Transverse colon (tissue), 4 donors: ENCODE data around the gene CATSPERD.

Experiments used
- EP300 ChIP-seq: sonication (generic); formaldehyde crosslinking; IDR thresholded peaks from one replicate; pipeline ENCODE4 v1.6.1; 2017; ENCODE audit warnings: antibody characterized with exemption, low read depth
- POLR2A ChIP-seq: fragments of 450-650 bp; IDR thresholded peaks from one replicate; pipeline ENCODE4 v1.6.1; 2016; ENCODE audit warnings: antibody characterized with exemption, mild to moderate bottlenecking, moderate library complexity
- POLR2AphosphoS5 ChIP-seq, 3 donors: sonication (generic); formaldehyde crosslinking; IDR thresholded peaks; one replicate each; pipeline ENCODE4 v1.6.1; 2016; ENCODE audit warnings: antibody characterized with exemption in 3 of 3
- TF ChIP-seq, protein P1 (sequence below), 5 experiments: fragments of 200-600 bp in 3 of 5; fragments of 450-650 bp in 2 of 5; sonication (generic) in 3 of 5; IDR thresholded peaks; 1 replicate in 2 of 5; 2 replicates in 3 of 5; pipeline ENCODE4 v1.5.1; 2016 to 2017; ENCODE audit warnings: antibody characterized with exemption in 5 of 5, inconsistent platforms in 3 of 5, mild to moderate bottlenecking in 2 of 5, moderate library complexity in 1 of 5

DNA sequence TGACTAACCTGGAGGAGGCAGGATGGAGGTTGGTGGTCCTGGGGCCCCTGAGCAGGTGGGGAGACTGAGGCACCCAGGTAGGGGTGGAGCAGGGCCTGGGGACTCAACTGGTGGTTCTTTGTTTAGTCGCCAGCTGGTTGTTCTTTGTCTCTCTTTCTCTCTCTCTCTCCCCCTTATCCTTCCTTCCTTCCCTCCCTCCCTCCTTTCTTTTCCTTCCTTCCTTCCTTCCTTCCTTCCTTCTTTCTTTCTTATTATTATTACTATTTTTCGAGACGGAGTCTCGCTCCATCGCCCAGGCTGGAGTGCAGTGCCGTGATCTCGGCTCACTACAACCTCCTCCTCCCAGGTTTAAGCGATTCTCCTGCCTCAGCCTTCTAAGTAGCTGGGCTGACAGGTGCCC lies 77.8 kb downstream of the CATSPERD start:
- no peak for TF ChIP-seq EP300
- no peak for TF ChIP-seq POLR2AphosphoS5 (IDR thresholded peaks at IDR 0.05)
- TF ChIP-seq, protein P1, sequence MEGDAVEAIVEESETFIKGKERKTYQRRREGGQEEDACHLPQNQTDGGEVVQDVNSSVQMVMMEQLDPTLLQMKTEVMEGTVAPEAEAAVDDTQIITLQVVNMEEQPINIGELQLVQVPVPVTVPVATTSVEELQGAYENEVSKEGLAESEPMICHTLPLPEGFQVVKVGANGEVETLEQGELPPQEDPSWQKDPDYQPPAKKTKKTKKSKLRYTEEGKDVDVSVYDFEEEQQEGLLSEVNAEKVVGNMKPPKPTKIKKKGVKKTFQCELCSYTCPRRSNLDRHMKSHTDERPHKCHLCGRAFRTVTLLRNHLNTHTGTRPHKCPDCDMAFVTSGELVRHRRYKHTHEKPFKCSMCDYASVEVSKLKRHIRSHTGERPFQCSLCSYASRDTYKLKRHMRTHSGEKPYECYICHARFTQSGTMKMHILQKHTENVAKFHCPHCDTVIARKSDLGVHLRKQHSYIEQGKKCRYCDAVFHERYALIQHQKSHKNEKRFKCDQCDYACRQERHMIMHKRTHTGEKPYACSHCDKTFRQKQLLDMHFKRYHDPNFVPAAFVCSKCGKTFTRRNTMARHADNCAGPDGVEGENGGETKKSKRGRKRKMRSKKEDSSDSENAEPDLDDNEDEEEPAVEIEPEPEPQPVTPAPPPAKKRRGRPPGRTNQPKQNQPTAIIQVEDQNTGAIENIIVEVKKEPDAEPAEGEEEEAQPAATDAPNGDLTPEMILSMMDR (IDR thresholded peaks at IDR 0.05) = no peak
- no peak for TF ChIP-seq POLR2A
